ENCODE data around the gene TMEM147.

DNA sequence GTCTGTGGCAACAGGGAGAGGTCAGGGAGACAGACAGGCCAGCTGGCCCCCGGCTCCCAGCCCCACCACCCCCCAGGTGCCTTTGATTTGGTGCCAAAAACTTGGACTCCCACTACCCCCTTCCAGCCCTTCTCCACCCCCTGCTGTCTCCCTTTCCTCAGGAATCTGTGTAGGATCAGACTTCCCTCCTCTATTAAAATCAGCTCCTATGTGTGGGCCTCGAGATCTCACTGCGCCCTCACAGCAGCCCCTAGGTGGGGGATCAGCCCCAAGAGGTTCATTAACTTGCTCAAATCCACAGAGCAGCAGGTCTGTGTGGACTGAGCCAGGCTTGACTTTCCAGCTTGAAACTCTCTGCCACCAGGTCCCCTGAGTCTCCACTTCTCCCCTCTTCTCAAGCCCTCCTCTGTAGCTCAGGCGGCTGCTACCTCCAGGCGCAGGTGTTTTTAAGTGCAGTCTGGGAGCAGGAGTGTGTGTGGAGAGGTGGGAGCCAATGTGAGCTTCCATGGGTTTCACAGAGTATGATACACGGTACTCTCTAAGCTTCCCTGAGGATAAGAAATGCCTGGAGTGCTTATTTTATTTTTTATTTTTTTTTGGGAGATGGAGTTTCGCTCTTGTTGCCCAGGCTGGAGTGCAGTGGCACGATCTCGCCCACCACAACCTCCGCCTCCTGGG is 10.5 kb upstream of the TMEM147 start:
- no peak for TF ChIP-seq POLR2A (IDR thresholded peaks at IDR 0.05; ENCODE audit: low read length)
- TF ChIP-seq, protein P1, sequence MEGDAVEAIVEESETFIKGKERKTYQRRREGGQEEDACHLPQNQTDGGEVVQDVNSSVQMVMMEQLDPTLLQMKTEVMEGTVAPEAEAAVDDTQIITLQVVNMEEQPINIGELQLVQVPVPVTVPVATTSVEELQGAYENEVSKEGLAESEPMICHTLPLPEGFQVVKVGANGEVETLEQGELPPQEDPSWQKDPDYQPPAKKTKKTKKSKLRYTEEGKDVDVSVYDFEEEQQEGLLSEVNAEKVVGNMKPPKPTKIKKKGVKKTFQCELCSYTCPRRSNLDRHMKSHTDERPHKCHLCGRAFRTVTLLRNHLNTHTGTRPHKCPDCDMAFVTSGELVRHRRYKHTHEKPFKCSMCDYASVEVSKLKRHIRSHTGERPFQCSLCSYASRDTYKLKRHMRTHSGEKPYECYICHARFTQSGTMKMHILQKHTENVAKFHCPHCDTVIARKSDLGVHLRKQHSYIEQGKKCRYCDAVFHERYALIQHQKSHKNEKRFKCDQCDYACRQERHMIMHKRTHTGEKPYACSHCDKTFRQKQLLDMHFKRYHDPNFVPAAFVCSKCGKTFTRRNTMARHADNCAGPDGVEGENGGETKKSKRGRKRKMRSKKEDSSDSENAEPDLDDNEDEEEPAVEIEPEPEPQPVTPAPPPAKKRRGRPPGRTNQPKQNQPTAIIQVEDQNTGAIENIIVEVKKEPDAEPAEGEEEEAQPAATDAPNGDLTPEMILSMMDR (IDR thresholded peaks at IDR 0.05), result no peak
- TF ChIP-seq, protein P2, sequence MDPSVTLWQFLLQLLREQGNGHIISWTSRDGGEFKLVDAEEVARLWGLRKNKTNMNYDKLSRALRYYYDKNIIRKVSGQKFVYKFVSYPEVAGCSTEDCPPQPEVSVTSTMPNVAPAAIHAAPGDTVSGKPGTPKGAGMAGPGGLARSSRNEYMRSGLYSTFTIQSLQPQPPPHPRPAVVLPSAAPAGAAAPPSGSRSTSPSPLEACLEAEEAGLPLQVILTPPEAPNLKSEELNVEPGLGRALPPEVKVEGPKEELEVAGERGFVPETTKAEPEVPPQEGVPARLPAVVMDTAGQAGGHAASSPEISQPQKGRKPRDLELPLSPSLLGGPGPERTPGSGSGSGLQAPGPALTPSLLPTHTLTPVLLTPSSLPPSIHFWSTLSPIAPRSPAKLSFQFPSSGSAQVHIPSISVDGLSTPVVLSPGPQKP (IDR thresholded peaks at IDR 0.05; ENCODE audit: low read depth, low read length), result no peak
- TF ChIP-seq EP300 (IDR thresholded peaks at IDR 0.05), result no peak
- TF ChIP-seq, protein P3, sequence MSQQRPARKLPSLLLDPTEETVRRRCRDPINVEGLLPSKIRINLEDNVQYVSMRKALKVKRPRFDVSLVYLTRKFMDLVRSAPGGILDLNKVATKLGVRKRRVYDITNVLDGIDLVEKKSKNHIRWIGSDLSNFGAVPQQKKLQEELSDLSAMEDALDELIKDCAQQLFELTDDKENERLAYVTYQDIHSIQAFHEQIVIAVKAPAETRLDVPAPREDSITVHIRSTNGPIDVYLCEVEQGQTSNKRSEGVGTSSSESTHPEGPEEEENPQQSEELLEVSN (IDR thresholded peaks at IDR 0.05; ENCODE audit: borderline replicate concordance, low read depth), result no peak
- TF ChIP-seq MYC (IDR thresholded peaks at IDR 0.05; ENCODE audit: borderline replicate concordance, low read length), result no peak
- TF ChIP-seq, protein P4, sequence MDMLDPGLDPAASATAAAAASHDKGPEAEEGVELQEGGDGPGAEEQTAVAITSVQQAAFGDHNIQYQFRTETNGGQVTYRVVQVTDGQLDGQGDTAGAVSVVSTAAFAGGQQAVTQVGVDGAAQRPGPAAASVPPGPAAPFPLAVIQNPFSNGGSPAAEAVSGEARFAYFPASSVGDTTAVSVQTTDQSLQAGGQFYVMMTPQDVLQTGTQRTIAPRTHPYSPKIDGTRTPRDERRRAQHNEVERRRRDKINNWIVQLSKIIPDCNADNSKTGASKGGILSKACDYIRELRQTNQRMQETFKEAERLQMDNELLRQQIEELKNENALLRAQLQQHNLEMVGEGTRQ (IDR thresholded peaks at IDR 0.05), result no peak
- TF ChIP-seq RCOR1 (IDR thresholded peaks at IDR 0.05; ENCODE audit: low read depth, low read length), result no peak
- TF ChIP-seq, protein P5, sequence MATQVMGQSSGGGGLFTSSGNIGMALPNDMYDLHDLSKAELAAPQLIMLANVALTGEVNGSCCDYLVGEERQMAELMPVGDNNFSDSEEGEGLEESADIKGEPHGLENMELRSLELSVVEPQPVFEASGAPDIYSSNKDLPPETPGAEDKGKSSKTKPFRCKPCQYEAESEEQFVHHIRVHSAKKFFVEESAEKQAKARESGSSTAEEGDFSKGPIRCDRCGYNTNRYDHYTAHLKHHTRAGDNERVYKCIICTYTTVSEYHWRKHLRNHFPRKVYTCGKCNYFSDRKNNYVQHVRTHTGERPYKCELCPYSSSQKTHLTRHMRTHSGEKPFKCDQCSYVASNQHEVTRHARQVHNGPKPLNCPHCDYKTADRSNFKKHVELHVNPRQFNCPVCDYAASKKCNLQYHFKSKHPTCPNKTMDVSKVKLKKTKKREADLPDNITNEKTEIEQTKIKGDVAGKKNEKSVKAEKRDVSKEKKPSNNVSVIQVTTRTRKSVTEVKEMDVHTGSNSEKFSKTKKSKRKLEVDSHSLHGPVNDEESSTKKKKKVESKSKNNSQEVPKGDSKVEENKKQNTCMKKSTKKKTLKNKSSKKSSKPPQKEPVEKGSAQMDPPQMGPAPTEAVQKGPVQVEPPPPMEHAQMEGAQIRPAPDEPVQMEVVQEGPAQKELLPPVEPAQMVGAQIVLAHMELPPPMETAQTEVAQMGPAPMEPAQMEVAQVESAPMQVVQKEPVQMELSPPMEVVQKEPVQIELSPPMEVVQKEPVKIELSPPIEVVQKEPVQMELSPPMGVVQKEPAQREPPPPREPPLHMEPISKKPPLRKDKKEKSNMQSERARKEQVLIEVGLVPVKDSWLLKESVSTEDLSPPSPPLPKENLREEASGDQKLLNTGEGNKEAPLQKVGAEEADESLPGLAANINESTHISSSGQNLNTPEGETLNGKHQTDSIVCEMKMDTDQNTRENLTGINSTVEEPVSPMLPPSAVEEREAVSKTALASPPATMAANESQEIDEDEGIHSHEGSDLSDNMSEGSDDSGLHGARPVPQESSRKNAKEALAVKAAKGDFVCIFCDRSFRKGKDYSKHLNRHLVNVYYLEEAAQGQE (IDR thresholded peaks at IDR 0.05), result no peak
- TF ChIP-seq RAD21 (conservative IDR thresholded peaks at IDR 0.05 in 1 of 2, IDR thresholded peaks at IDR 0.05 in 1 of 2), result no peak
